Uterus (tissue), 4 donors: ENCODE measurements around the gene MMP2. TPM values are rescaled to one million over a fixed set of nuclear protein-coding genes. Genes with fewer than 3 reads are reported as not detected.

ENCODE experiments used
- DNase-seq, 2 donors: peaks; one replicate each; pipeline ENCODE4 v3.0.0-alpha.2; 2019 to 2020
- H3K27ac ChIP-seq, 2 donors: fragments of 200-600 bp; sonication (generic); 1 replicate in 1 of 2; 2 replicates in 1 of 2; pipeline ENCODE4 v1.5.1; 2016 to 2018
- H3K27me3 ChIP-seq, 2 donors: fragments of 200-600 bp; sonication (generic); one replicate each; pipeline ENCODE4 v1.5.1; 2018 to 2019; ENCODE audit warnings: control low read depth in 1 of 2
- H3K36me3 ChIP-seq, 2 donors: fragments of 200-600 bp; sonication (generic); one replicate each; pipeline ENCODE4 v1.5.1; 2019; ENCODE audit warnings: control low read depth in 1 of 2
- H3K4me1 ChIP-seq, 2 donors: fragments of 200-600 bp; sonication (generic); one replicate each; pipeline ENCODE4 v1.5.1; 2018 to 2019; ENCODE audit warnings: control low read depth in 1 of 2
- H3K4me3 ChIP-seq, 2 donors: fragments of 200-600 bp; sonication (generic); 1 replicate in 1 of 2; 2 replicates in 1 of 2; pipeline ENCODE4 v1.5.1; 2018 to 2019; ENCODE audit warnings: mild to moderate bottlenecking in 1 of 2
- H3K9me3 ChIP-seq, 2 donors: fragments of 200-600 bp; sonication (generic); one replicate each; pipeline ENCODE4 v1.5.1; 2019; ENCODE audit warnings: control low read depth in 1 of 2
- CTCF ChIP-seq, 4 experiments: fragments of 200-600 bp in 2 of 4; fragments of 450-650 bp in 2 of 4; sonication (generic) in 2 of 4; IDR thresholded peaks; one replicate each; pipeline ENCODE4 v1.5.1; 2016 to 2019; ENCODE audit warnings: antibody characterized with exemption in 4 of 4, mild to moderate bottlenecking in 2 of 4, moderate library complexity in 1 of 4
- POLR2A ChIP-seq, 2 donors: fragments of 450-650 bp; IDR thresholded peaks; one replicate each; pipeline ENCODE4 v1.6.1; 2016; ENCODE audit warnings: antibody characterized with exemption in 2 of 2, mild to moderate bottlenecking in 1 of 2, moderate library complexity in 1 of 2
- intact Hi-C: fragments of 100-400 bp; cut with DNase I; formaldehyde crosslinking; loops from one replicate; pipeline ENCODE4 v1.15.1; 2023; ENCODE audit warnings: low total_unique reads
- total RNA-seq, 4 donors: library from RNA; depleted of rRNA in 3 of 4; stranded (reverse); fragments of >200 nt in 3 of 4; gene quantifications; one replicate each; pipeline versions ENCODE4 v1.1.0 to v1.2.4, GENCODE V29; 2014 to 2023
- donor health status: DM: yes; HTN: yes; CAD: no.

Gene MMP2
- total RNA-seq, 4 donors from 2014 or later = 130 to 578 (median 324) TPM

DNA sequence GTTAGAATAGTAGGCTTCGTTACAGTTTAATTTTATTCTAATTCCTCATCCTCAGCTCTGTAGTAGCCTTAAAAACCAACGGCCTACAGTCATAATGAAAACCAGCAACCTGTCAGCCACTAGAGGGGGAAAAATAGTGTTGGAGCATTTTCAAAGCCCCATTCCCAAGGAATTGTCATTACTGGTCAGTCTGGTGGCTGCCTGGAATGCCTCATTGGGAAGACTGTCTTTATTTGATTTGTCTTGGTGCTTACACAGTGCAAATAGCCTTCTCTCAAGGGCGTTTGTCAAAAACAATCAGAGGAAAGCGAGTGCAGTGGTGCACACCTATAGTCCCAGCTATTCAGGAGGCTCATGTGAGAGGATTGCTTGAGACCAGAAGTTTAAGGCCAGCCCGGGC is 34.6 kb downstream of the MMP2 start:
- no peak overlapping the region for H3K27ac ChIP-seq
- no peak for DNase-seq
- no peaks in the 10 kb centered on the region for H3K36me3 ChIP-seq
- intact Hi-C loops = no loop called here
- TF ChIP-seq CTCF (IDR thresholded peaks at IDR 0.05) (no peak), POLR2A (IDR thresholded peaks at IDR 0.05) (no peak)
- no peaks in the 10 kb centered on the region for H3K4me1 ChIP-seq
- H3K9me3 ChIP-seq = no peaks in the 10 kb centered on the region
- H3K4me3 ChIP-seq = no peak overlapping the region
- H3K27me3 ChIP-seq = no peaks in the 10 kb centered on the region

DNA sequence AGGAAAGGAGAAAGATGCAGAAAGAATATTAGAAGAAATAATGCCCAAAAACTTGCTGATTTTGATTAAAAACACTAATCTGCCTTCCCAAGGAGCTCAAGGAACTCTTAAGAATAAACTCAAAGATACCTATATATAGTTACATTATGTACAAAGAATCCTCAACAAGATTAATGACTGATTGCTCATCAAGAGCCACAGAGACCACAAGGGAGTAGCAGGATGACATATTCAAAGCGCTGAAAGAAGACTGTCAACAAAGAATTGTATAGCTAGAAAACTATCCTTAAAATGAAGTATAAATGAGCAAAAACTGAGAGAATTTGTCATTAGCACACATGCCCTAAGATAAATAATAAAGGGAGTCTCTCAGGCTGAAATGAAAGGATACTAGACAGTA is 36.1 kb downstream of the MMP2 start:
- intact Hi-C loops = no loop called here
- no peak for TF ChIP-seq CTCF (IDR thresholded peaks at IDR 0.05)
- TF ChIP-seq POLR2A (IDR thresholded peaks at IDR 0.05) = no peak
- no peak for DNase-seq
- Histone ChIP-seq H3K36me3 (no peaks in the 10 kb centered on the region), H3K27ac (no peak overlapping the region), H3K4me1 (no peaks in the 10 kb centered on the region), H3K4me3 (no peak overlapping the region), H3K9me3 (no peaks in the 10 kb centered on the region), H3K27me3 (no peaks in the 10 kb centered on the region)

DNA sequence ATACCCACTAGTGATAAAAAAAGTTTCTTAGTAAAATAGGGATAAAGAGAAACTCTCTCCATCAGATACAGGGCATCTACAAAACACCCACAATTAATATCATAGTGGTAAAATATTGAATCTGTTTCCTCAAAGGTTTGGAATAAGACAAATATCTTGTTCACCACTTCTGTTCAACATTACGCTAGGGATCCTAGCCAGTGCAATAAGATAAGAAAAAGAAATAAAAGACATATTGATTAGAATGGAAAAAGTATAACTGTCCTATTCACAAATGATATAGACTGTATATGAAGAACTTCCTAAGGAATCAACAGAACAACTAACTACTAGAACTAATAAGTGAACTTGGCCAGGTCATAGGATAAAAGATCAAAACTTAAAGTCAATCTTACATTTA is 42.8 kb downstream of the MMP2 start:
- TF ChIP-seq POLR2A (IDR thresholded peaks at IDR 0.05) (no peak), CTCF (IDR thresholded peaks at IDR 0.05) (no peak)
- no peaks in the 10 kb centered on the region for H3K27me3 ChIP-seq
- no peak overlapping the region for H3K4me3 ChIP-seq
- intact Hi-C loops = no loop called here
- DNase-seq = no peak
- H3K9me3 ChIP-seq = no peaks in the 10 kb centered on the region
- H3K27ac ChIP-seq = no peak overlapping the region
- no peaks in the 10 kb centered on the region for H3K36me3 ChIP-seq
- H3K4me1 ChIP-seq = no peaks in the 10 kb centered on the region

DNA sequence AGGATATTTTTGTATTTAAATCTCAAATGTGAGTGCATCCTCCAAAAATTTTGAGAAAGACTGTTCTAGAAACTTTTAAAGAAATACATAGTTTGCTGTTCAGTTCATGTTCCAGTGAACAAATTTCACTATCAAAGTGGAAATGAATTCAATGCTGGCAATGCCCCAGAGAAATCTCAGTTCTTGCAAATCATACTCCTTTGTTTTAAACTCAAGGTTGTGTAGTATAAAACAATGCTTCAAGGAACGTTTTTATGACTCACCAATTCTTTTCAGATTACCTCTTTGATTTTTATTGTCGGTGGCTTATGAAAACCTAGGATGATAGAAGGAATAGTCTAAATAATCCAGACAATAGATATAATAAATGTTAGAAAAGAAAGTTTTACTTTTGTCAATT is 47.4 kb downstream of the MMP2 start:
- Histone ChIP-seq H3K9me3 (no peaks in the 10 kb centered on the region), H3K27me3 (no peaks in the 10 kb centered on the region), H3K27ac (peak overlapping the region; percentile 13 to 53), H3K4me1 (no peaks in the 10 kb centered on the region), H3K36me3 (no peaks in the 10 kb centered on the region), H3K4me3 (no peak overlapping the region)
- intact Hi-C loops = no loop called here
- DNase-seq = no peak
- no peak for TF ChIP-seq POLR2A (IDR thresholded peaks at IDR 0.05)
- no peak for TF ChIP-seq CTCF (IDR thresholded peaks at IDR 0.05)

GRCh38 chr16:55527885-55528284 is 48.9 kb downstream of the MMP2 start:
- Histone ChIP-seq H3K9me3 (no peaks in the 10 kb centered on the region), H3K27me3 (no peaks in the 10 kb centered on the region), H3K27ac (no peak overlapping the region), H3K4me3 (no peak overlapping the region), H3K4me1 (no peaks in the 10 kb centered on the region), H3K36me3 (no peaks in the 10 kb centered on the region)
- no peak for DNase-seq
- TF ChIP-seq POLR2A (IDR thresholded peaks at IDR 0.05) = no peak
- no peak for TF ChIP-seq CTCF (IDR thresholded peaks at IDR 0.05)
- intact Hi-C loops = no loop called here
